Fibroblast of the aortic adventitia (primary cell): ENCODE data around the gene ZNF581. TPM values are rescaled to one million over a fixed set of nuclear protein-coding genes. Genes with fewer than 3 reads are reported as not detected.

Experiments used
- DNase-seq: peaks from one replicate; pipeline ENCODE4 v3.0.0-alpha.2; 2010; ENCODE audit warnings: low read depth
- H3K4me3 ChIP-seq: 2 replicates; pipeline ENCODE4 v1.5.1; 2011; ENCODE audit warnings: low read depth, mild to moderate bottlenecking, control low read depth, low read length, moderate library complexity
- total RNA-seq: library from RNA; depleted of rRNA; stranded (reverse); fragments of >200 nt; gene quantifications from 2 replicates; pipeline ENCODE4 v1.2.3, GENCODE V29; 2012; ENCODE audit warnings: low replicate concordance
- TF ChIP-seq, protein P1 (sequence below): IDR thresholded peaks from 2 replicates; pipeline ENCODE4 v1.5.1; 2011; ENCODE audit warnings: mild to moderate bottlenecking, low read length, control low read depth, inconsistent platforms; ENCODE audit not compliant: insufficient read depth

ZNF581 gene
- total RNA-seq, 1 donor: 13.9 TPM

DNA sequence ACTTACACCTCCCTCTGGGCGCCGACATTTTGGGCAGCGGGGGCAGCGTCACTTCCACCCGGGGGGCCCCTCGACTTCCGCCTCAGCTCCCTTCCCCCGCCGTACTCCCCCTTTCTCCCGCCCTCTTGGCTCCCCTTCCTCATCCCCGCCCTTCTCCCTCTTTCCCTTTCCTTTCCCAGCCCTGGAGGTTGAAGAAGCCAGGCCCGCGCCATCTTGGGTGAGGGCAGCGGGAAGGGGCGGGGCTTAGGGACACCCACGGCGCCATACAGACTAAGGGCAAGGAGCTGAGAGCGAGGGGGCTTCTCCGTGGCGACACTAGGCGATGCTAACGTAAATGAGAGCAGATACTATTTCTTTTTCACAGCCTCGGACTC is 44.0 kb upstream of the ZNF581 start, which contains the start of gene FIZ1:
Gene FIZ1, minus strand, starts transcription at position 50 of the 374 bp plus-strand sequence. CDS start 1,652 bp downstream, outside the sequence.
- H3K4me3 ChIP-seq: peak within 1 kb of the TSS; percentile 90
- TF ChIP-seq, protein P1, sequence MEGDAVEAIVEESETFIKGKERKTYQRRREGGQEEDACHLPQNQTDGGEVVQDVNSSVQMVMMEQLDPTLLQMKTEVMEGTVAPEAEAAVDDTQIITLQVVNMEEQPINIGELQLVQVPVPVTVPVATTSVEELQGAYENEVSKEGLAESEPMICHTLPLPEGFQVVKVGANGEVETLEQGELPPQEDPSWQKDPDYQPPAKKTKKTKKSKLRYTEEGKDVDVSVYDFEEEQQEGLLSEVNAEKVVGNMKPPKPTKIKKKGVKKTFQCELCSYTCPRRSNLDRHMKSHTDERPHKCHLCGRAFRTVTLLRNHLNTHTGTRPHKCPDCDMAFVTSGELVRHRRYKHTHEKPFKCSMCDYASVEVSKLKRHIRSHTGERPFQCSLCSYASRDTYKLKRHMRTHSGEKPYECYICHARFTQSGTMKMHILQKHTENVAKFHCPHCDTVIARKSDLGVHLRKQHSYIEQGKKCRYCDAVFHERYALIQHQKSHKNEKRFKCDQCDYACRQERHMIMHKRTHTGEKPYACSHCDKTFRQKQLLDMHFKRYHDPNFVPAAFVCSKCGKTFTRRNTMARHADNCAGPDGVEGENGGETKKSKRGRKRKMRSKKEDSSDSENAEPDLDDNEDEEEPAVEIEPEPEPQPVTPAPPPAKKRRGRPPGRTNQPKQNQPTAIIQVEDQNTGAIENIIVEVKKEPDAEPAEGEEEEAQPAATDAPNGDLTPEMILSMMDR: no peak
- peak; percentile 99 for DNase-seq

DNA sequence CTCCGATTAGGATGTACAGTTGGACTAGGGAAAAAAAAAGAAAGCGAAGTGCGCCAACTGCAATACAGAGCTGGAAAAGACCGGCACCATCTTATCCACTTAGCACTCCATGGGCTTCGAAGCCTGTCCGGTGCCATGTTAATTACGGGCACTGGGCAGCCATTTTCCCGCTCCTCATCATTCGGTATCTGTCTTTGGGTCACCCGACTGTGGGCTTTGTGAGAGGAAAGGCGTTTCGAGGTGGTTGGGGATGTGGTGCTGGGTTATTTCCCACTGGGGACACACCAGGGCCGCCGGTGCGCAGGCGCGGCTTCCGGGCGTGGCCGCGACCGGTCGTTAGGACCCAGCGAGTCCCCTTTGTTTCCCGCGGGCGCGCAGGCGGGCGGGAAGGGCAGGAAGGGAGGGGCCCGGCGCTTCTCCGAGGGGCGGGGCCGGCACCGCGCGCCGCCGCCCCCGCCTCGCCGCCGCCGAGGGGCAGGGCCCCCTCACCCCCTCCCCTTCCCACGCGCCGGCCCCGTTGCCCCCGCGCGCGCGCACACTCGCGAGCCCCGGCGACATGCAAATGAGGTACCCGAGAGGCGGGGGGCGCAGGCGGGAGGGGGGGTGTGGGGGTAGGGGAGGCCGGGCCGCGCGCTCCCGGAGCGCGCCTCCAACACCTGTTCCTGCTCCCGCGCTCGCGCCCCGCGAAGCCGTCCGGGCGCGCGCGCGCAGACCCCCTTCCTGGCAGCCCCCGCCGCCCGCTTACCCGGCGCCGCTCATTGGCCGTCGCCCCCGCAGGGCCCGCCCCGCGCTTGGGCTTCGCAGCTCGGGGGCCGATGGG is 43.4 kb upstream of the ZNF581 start, which contains the start of gene ZNF524:
Gene ZNF524, plus strand, starts transcription at position 447 of the 820 bp plus-strand sequence. CDS start 1,825 bp downstream, outside the sequence.
- DNase-seq: peak; percentile 90
- H3K4me3 ChIP-seq: peak within 1 kb of the TSS; percentile 90
- TF ChIP-seq, protein P1: no peak

DNA sequence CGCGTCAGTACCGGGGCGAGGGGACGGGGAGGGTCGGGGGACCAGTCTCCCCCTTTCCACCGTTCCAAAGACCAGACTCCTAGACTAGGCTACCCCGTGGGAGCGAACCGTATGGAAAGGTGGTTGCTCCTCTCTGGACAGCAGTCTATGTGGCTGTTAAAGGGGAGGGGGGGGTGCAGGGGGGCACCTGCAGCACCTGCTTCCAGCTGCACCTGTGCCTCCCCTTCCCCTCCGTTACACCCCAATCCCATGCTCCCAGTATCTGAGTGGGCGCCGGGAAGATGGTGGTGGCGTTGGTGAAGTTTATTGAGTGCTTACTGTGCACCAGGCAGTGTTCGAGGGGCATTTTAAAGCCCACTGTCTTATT is 42.8 kb upstream of the ZNF581 start:
- no peak for DNase-seq
- TF ChIP-seq, protein P1: no peak
- peak overlapping the region; percentile 90 for H3K4me3 ChIP-seq

DNA sequence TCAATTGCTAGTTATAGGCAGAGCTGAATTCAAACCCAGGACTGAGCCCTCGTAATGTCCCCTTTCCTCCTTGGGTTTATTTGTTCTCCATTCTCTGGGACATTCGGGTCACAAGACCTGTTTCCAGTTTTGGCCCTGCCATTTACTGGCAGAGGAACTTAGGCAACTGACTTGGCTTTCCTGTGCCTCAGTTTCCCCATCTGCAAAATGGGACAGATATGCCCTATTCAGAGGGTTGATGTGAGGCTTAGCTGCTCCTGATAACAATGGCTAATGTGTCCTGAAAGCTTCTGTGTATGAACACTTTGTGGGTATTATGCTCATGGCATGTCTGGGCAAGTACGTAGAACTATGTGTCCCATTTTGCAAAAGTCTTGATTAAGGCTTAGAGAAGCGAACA is 42.4 kb upstream of the ZNF581 start:
- TF ChIP-seq, protein P1: no peak
- no peak for DNase-seq
- H3K4me3 ChIP-seq: peak overlapping the region; percentile 90

DNA sequence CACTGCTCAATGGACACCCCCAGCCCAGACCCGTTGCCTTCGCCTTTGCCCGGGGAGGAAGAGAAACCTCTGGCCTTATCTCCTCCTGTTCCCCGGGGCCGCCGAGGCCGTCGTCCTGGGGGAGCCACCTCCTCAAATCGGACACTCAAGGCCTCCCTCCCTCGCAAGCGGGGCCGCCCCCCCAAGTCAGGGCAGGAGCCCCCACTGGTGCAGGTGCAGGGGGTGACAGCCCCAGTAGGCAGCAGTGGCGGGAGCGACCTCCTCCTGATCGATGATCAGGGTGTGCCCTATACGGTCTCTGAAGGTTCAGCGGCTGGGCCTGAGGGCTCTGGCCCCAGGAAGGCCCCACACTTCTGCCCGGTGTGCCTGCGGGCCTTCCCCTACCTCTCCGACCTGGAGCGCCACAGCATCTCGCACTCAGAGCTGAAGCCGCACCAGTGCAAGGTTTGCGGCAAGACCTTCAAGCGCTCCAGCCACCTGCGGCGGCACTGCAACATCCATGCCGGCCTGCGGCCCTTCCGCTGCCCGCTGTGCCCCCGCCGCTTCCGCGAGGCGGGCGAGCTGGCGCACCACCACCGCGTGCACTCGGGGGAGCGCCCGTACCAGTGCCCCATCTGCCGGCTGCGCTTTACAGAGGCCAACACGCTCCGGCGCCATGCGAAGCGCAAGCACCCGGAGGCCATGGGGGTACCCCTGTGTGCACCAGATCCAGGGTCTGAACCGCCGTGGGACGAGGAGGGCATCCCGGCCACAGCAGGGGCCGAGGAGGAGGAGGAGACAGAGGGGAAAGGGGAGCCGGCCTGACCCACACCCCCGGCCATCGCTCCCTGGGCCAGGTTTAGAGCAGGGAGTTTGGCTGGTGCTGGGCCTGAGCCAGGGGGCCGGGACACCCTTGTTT is 41.1 kb upstream of the ZNF581 start:
- no peak for DNase-seq
- H3K4me3 ChIP-seq: no peak overlapping the region
- TF ChIP-seq, protein P1: no peak

DNA sequence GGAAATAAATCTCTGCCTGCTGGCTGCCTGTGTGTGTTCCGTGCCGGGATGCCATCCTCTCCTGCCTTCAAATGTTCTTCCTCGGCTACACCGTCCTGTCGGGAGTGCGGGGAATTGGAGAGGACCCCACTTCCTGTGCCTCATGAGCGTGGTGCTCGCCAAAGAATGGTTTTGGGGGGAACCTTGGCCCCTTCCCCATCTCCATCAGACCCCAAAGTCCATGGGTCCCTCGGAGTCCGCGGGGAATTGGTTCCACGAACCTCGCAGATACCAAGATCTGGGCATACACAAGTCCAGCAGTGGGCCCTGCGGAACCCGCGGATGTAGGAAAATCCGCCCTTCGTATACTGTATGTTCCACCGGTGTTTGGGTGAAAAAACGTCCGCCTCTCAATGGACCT is 40.3 kb upstream of the ZNF581 start:
- TF ChIP-seq, protein P1: no peak
- no peak overlapping the region for H3K4me3 ChIP-seq
- no peak for DNase-seq
